ENCODE measurements around the gene ROCK2.

DNA sequence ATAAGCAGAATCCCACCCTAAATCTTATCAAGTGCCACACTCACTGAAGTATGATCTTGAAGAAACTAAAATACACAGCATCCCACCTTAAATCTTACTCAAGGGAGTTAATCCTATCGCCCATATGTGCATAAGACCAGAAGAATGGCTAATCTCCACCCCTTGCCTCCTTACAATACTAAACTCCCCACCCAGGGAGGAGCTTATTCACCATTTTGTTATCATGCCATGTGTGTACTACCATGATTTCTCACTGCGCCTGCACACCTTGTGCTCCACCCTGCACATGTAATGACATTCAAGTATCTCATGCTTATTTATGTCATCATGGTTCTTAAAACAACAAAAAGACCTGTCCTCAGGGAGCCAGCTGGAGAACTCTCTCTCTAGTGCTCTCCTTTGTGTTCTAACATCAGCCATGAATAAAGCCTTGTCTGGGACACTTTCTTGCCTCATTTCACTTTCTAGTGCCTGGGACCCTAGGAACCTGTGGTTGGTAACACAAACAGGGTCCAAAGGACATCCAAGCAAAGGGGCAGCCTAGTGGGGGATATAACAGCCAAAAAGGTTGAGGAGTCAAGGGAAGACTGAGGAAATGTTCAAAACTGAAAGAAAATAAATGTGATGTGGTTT is 101.8 kb downstream of the ROCK2 start:
- TF ChIP-seq, protein P1, sequence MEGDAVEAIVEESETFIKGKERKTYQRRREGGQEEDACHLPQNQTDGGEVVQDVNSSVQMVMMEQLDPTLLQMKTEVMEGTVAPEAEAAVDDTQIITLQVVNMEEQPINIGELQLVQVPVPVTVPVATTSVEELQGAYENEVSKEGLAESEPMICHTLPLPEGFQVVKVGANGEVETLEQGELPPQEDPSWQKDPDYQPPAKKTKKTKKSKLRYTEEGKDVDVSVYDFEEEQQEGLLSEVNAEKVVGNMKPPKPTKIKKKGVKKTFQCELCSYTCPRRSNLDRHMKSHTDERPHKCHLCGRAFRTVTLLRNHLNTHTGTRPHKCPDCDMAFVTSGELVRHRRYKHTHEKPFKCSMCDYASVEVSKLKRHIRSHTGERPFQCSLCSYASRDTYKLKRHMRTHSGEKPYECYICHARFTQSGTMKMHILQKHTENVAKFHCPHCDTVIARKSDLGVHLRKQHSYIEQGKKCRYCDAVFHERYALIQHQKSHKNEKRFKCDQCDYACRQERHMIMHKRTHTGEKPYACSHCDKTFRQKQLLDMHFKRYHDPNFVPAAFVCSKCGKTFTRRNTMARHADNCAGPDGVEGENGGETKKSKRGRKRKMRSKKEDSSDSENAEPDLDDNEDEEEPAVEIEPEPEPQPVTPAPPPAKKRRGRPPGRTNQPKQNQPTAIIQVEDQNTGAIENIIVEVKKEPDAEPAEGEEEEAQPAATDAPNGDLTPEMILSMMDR (IDR thresholded peaks at IDR 0.05), result no peak
- no peak for TF ChIP-seq EZH2 (IDR thresholded peaks at IDR 0.05; ENCODE audit: borderline replicate concordance, insufficient read depth, low read depth, low read length, poor library complexity, severe bottlenecking)
